ENCODE data around the gene TTLL8. TPM values are rescaled to one million over a fixed set of nuclear protein-coding genes. Genes with fewer than 3 reads are reported as not detected.

The TTLL8 gene
- total and polyA plus RNA-seq, 2 of the 8 experiments (the other 6 are each of a cell fraction or from before 2014, with no cell fraction given) = not detected

DNA sequence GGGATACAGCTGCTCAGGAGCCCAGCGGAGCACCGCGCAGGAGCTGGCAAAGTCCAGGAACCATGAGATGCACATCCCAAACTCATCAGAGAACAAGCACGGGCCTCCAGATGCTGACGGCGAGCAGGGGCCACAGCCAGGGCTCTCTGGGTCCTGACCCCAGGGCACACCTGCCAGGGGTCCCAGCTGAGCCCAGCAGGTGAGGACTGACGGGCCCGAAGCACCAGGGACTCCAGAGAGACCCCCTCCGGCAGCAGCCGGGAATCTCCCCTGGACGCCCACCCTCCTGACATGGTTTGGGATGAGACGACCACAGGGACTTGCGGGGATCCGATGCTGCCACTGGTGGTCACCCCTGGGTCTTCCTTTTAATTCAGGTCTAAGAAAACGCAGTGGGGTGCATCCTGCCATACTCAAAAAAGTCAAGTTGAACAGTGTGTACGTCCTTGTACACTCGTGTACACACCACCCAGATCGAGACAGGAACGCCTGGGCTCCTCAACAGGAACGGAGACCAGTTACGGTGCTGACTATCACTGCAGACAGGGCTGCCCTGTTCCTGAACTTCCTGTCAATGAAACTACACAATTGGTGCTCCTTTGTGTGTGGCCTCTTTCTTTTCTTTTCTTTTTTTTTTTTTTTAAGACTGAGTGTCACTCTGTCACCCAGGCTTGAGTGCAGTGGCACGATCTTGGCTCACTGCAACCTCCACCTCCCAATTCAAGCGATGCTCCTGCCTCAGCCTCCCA lies 21.9 kb downstream of the TTLL8 start (continued):
- TF ChIP-seq, protein P1, sequence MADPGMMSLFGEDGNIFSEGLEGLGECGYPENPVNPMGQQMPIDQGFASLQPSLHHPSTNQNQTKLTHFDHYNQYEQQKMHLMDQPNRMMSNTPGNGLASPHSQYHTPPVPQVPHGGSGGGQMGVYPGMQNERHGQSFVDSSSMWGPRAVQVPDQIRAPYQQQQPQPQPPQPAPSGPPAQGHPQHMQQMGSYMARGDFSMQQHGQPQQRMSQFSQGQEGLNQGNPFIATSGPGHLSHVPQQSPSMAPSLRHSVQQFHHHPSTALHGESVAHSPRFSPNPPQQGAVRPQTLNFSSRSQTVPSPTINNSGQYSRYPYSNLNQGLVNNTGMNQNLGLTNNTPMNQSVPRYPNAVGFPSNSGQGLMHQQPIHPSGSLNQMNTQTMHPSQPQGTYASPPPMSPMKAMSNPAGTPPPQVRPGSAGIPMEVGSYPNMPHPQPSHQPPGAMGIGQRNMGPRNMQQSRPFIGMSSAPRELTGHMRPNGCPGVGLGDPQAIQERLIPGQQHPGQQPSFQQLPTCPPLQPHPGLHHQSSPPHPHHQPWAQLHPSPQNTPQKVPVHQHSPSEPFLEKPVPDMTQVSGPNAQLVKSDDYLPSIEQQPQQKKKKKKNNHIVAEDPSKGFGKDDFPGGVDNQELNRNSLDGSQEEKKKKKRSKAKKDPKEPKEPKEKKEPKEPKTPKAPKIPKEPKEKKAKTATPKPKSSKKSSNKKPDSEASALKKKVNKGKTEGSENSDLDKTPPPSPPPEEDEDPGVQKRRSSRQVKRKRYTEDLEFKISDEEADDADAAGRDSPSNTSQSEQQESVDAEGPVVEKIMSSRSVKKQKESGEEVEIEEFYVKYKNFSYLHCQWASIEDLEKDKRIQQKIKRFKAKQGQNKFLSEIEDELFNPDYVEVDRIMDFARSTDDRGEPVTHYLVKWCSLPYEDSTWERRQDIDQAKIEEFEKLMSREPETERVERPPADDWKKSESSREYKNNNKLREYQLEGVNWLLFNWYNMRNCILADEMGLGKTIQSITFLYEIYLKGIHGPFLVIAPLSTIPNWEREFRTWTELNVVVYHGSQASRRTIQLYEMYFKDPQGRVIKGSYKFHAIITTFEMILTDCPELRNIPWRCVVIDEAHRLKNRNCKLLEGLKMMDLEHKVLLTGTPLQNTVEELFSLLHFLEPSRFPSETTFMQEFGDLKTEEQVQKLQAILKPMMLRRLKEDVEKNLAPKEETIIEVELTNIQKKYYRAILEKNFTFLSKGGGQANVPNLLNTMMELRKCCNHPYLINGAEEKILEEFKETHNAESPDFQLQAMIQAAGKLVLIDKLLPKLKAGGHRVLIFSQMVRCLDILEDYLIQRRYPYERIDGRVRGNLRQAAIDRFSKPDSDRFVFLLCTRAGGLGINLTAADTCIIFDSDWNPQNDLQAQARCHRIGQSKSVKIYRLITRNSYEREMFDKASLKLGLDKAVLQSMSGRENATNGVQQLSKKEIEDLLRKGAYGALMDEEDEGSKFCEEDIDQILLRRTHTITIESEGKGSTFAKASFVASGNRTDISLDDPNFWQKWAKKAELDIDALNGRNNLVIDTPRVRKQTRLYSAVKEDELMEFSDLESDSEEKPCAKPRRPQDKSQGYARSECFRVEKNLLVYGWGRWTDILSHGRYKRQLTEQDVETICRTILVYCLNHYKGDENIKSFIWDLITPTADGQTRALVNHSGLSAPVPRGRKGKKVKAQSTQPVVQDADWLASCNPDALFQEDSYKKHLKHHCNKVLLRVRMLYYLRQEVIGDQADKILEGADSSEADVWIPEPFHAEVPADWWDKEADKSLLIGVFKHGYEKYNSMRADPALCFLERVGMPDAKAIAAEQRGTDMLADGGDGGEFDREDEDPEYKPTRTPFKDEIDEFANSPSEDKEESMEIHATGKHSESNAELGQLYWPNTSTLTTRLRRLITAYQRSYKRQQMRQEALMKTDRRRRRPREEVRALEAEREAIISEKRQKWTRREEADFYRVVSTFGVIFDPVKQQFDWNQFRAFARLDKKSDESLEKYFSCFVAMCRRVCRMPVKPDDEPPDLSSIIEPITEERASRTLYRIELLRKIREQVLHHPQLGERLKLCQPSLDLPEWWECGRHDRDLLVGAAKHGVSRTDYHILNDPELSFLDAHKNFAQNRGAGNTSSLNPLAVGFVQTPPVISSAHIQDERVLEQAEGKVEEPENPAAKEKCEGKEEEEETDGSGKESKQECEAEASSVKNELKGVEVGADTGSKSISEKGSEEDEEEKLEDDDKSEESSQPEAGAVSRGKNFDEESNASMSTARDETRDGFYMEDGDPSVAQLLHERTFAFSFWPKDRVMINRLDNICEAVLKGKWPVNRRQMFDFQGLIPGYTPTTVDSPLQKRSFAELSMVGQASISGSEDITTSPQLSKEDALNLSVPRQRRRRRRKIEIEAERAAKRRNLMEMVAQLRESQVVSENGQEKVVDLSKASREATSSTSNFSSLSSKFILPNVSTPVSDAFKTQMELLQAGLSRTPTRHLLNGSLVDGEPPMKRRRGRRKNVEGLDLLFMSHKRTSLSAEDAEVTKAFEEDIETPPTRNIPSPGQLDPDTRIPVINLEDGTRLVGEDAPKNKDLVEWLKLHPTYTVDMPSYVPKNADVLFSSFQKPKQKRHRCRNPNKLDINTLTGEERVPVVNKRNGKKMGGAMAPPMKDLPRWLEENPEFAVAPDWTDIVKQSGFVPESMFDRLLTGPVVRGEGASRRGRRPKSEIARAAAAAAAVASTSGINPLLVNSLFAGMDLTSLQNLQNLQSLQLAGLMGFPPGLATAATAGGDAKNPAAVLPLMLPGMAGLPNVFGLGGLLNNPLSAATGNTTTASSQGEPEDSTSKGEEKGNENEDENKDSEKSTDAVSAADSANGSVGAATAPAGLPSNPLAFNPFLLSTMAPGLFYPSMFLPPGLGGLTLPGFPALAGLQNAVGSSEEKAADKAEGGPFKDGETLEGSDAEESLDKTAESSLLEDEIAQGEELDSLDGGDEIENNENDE (IDR thresholded peaks at IDR 0.05; ENCODE audit: insufficient replicate concordance, low read length) = no peak
- TF ChIP-seq ZNF274 (IDR thresholded peaks at IDR 0.05; ENCODE audit: borderline replicate concordance, extremely low read depth, low read length) = no peak
- TF ChIP-seq, protein P2, sequence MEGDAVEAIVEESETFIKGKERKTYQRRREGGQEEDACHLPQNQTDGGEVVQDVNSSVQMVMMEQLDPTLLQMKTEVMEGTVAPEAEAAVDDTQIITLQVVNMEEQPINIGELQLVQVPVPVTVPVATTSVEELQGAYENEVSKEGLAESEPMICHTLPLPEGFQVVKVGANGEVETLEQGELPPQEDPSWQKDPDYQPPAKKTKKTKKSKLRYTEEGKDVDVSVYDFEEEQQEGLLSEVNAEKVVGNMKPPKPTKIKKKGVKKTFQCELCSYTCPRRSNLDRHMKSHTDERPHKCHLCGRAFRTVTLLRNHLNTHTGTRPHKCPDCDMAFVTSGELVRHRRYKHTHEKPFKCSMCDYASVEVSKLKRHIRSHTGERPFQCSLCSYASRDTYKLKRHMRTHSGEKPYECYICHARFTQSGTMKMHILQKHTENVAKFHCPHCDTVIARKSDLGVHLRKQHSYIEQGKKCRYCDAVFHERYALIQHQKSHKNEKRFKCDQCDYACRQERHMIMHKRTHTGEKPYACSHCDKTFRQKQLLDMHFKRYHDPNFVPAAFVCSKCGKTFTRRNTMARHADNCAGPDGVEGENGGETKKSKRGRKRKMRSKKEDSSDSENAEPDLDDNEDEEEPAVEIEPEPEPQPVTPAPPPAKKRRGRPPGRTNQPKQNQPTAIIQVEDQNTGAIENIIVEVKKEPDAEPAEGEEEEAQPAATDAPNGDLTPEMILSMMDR (IDR thresholded peaks at IDR 0.05; ENCODE audit: control extremely low read depth in 1 of 3, insufficient read depth in 1 of 3, low read depth in 1 of 3, low read length in 3 of 3) = no peak
- TF ChIP-seq BRCA1 (IDR thresholded peaks at IDR 0.05; ENCODE audit: low read depth, low read length) = no peak
- TF ChIP-seq TAF7 (optimal IDR thresholded peaks at IDR 0.05; ENCODE audit: borderline replicate concordance, low read depth, low read length) = no peak
- TF ChIP-seq SP1 (IDR thresholded peaks at IDR 0.05; ENCODE audit: low read depth, low read length) = no peak
- TF ChIP-seq EZH2 (IDR thresholded peaks at IDR 0.05; ENCODE audit: low read depth, low read length, severe bottlenecking) = no peak

All from H1 (cell line).